SK-N-SH treated with all-trans-retinoic acid at 6 μM for 48 hours (cell line): ENCODE results near the gene TCAP.
A peak's percentile ranks its signal among the peaks of the same experiment; 100 is the strongest.

Experiments used
- ATAC-seq: fragments of 200-7000 bp; cut with Tn5 transposase; 3 replicates; pipeline ENCODE4 v1.9.1; 2020; ENCODE audit warnings: mild to moderate bottlenecking, moderate library complexity
- ARNTL ChIP-seq: fragments of 450-650 bp; formaldehyde crosslinking; IDR thresholded peaks from 2 replicates; pipeline ENCODE4 v1.5.0; 2020; ENCODE audit warnings: low read depth, mild to moderate bottlenecking, moderate library complexity, borderline replicate concordance
- BACH2 ChIP-seq: fragments of 250-450 bp; sonication (Bioruptor Pico); IDR thresholded peaks from 2 replicates; pipeline ENCODE4 v1.9.0; 2021; ENCODE audit warnings: mild to moderate bottlenecking, borderline replicate concordance
- CSDC2 ChIP-seq: fragments of 250-450 bp; sonication (Bioruptor Pico); IDR thresholded peaks from 2 replicates; pipeline ENCODE4 v1.5.0; 2020; ENCODE audit warnings: mild to moderate bottlenecking, moderate library complexity
- ESRRG ChIP-seq: fragments of 250-450 bp; sonication (Bioruptor Pico); IDR thresholded peaks from 2 replicates; pipeline ENCODE4 v1.6.1; 2021; ENCODE audit warnings: mild to moderate bottlenecking
- GLIS3 ChIP-seq: fragments of 250-450 bp; sonication (Bioruptor Pico); IDR thresholded peaks from 2 replicates; pipeline ENCODE4 v1.5.0; 2020; ENCODE audit warnings: mild to moderate bottlenecking, moderate library complexity
- ISL1 ChIP-seq: fragments of 250-450 bp; sonication (Bioruptor Pico); IDR thresholded peaks from 2 replicates; pipeline ENCODE4 v2.1.2; 2022; ENCODE audit warnings: mild to moderate bottlenecking, moderate library complexity
- PATZ1 ChIP-seq: fragments of 250-450 bp; sonication (Bioruptor Pico); IDR thresholded peaks from 2 replicates; pipeline ENCODE4 v1.8.0; 2020; ENCODE audit warnings: mild to moderate bottlenecking, moderate library complexity, borderline replicate concordance
- POU6F1 ChIP-seq: fragments of 250-450 bp; sonication (Bioruptor Pico); IDR thresholded peaks from 2 replicates; pipeline ENCODE4 v1.8.0; 2021; ENCODE audit warnings: low read depth, mild to moderate bottlenecking, moderate library complexity, borderline replicate concordance
- RARB ChIP-seq: fragments of 250-450 bp; sonication (Bioruptor Pico); IDR thresholded peaks from 2 replicates; pipeline ENCODE4 v1.8.0; 2021; ENCODE audit warnings: mild to moderate bottlenecking, moderate library complexity
- SNAI2 ChIP-seq: fragments of 250-450 bp; sonication (Bioruptor Pico); IDR thresholded peaks from 2 replicates; pipeline ENCODE4 v1.5.0; 2020; ENCODE audit warnings: mild to moderate bottlenecking, moderate library complexity
- TCF4 ChIP-seq: fragments of 250-450 bp; sonication (Bioruptor Pico); IDR thresholded peaks from 2 replicates; pipeline ENCODE4 v1.8.0; 2021; ENCODE audit warnings: mild to moderate bottlenecking, moderate library complexity, borderline replicate concordance
- TOX ChIP-seq: fragments of 250-450 bp; sonication (Bioruptor Pico); IDR thresholded peaks from 2 replicates; pipeline ENCODE4 v1.8.0; 2021; ENCODE audit warnings: mild to moderate bottlenecking, moderate library complexity, borderline replicate concordance
- ZC3H10 ChIP-seq: fragments of 250-450 bp; sonication (Bioruptor Pico); IDR thresholded peaks from 2 replicates; pipeline ENCODE4 v1.5.1; 2021; ENCODE audit warnings: mild to moderate bottlenecking, moderate library complexity
- ZFP3 ChIP-seq: fragments of 250-450 bp; sonication (Bioruptor Pico); IDR thresholded peaks from 2 replicates; pipeline ENCODE4 v1.5.0; 2020; ENCODE audit warnings: mild to moderate bottlenecking, moderate library complexity
- ZNF565 ChIP-seq: fragments of 450-650 bp; formaldehyde crosslinking; conservative IDR thresholded peaks from 2 replicates; pipeline ENCODE4 v1.5.0; 2020; ENCODE audit warnings: low read depth, mild to moderate bottlenecking, moderate library complexity
- ZNF70 ChIP-seq: fragments of 450-650 bp; formaldehyde crosslinking; IDR thresholded peaks from 2 replicates; pipeline ENCODE4 v1.5.0; 2020; ENCODE audit warnings: mild to moderate bottlenecking, moderate library complexity
- ZNF8 ChIP-seq: fragments of 450-650 bp; formaldehyde crosslinking; IDR thresholded peaks from 2 replicates; pipeline ENCODE4 v1.5.0; 2020; ENCODE audit warnings: mild to moderate bottlenecking, moderate library complexity
- TF ChIP-seq, protein P1 (sequence below): fragments of 250-450 bp; sonication (Bioruptor Pico); IDR thresholded peaks from 2 replicates; pipeline ENCODE4 v1.5.1; 2020; ENCODE audit warnings: low read depth, mild to moderate bottlenecking, moderate library complexity
- TF ChIP-seq, protein P2 (sequence below): fragments of 250-450 bp; sonication (Bioruptor Pico); IDR thresholded peaks from 2 replicates; pipeline ENCODE4 v1.5.0; 2020; ENCODE audit warnings: mild to moderate bottlenecking, moderate library complexity
- TF ChIP-seq, protein P3 (sequence below): fragments of 250-450 bp; sonication (Bioruptor Pico); IDR thresholded peaks from 2 replicates; pipeline ENCODE4 v1.5.1; 2021; ENCODE audit warnings: mild to moderate bottlenecking, moderate library complexity

Gene TCAP

DNA sequence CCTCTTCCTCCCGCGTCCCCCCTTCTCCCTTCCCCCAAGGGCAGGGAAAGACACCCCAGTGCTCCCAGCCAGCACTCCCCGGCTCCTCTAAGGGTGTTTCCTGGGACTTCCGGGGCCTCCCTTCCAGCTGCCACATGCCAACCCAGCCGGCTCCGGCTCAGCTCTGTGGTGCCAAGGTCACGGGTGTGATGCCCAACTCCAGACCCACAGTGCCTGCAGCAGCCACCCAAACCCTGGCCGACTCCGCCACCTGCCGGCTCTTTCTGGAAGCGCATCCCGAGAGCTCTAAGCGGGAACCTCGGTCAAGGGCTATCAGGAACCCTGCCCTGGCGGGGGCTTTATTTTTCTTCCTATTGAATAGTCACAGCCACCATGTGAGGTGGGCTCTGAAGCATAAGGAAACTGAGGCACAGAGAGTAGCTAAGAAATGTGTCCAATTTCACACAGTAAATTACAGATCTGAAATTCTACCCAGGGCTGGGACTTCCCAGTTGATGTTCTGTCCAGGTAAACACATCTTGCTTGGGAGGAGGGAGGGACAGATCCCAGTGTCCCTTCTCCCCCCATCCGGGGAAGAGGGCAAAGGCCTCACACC, 41.7 kb upstream of the TCAP start:
- TF ChIP-seq GLIS3 (CRISPR knock-in tag) = no peak
- peak; percentile 82 for ATAC-seq

DNA sequence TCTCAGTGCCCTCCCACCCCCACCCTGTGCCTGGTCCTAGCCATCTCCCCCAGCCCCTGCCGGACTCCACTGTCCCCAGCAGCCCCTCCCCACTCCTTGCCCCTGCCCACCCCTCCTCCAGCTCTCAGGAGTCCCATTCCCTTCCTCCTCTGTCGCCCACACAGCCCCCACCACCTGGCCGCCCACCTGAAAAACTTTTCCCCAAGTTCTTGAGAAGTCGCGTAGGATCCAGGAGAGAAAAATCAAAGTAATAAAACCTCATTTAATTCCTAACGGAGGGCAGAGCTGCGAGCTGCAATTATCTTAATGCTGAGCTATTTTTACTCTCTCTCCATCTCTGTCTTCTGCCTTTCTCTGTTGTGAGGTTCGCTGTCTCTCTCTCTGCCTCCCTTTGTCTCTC, 40.8 kb upstream of the TCAP start:
- no peak for ATAC-seq
- TF ChIP-seq, protein P1, sequence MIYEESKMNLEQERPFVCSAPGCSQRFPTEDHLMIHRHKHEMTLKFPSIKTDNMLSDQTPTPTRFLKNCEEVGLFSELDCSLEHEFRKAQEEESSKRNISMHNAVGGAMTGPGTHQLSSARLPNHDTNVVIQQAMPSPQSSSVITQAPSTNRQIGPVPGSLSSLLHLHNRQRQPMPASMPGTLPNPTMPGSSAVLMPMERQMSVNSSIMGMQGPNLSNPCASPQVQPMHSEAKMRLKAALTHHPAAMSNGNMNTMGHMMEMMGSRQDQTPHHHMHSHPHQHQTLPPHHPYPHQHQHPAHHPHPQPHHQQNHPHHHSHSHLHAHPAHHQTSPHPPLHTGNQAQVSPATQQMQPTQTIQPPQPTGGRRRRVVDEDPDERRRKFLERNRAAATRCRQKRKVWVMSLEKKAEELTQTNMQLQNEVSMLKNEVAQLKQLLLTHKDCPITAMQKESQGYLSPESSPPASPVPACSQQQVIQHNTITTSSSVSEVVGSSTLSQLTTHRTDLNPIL (CRISPR knock-in tag) = no peak
- TF ChIP-seq TCF4 (CRISPR knock-in tag) (no peak), CSDC2 (CRISPR knock-in tag) (no peak), RARB (CRISPR knock-in tag) (no peak)
- TF ChIP-seq, protein P2, sequence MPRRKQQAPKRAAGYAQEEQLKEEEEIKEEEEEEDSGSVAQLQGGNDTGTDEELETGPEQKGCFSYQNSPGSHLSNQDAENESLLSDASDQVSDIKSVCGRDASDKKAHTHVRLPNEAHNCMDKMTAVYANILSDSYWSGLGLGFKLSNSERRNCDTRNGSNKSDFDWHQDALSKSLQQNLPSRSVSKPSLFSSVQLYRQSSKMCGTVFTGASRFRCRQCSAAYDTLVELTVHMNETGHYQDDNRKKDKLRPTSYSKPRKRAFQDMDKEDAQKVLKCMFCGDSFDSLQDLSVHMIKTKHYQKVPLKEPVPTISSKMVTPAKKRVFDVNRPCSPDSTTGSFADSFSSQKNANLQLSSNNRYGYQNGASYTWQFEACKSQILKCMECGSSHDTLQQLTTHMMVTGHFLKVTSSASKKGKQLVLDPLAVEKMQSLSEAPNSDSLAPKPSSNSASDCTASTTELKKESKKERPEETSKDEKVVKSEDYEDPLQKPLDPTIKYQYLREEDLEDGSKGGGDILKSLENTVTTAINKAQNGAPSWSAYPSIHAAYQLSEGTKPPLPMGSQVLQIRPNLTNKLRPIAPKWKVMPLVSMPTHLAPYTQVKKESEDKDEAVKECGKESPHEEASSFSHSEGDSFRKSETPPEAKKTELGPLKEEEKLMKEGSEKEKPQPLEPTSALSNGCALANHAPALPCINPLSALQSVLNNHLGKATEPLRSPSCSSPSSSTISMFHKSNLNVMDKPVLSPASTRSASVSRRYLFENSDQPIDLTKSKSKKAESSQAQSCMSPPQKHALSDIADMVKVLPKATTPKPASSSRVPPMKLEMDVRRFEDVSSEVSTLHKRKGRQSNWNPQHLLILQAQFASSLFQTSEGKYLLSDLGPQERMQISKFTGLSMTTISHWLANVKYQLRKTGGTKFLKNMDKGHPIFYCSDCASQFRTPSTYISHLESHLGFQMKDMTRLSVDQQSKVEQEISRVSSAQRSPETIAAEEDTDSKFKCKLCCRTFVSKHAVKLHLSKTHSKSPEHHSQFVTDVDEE (CRISPR knock-in tag) = no peak

DNA sequence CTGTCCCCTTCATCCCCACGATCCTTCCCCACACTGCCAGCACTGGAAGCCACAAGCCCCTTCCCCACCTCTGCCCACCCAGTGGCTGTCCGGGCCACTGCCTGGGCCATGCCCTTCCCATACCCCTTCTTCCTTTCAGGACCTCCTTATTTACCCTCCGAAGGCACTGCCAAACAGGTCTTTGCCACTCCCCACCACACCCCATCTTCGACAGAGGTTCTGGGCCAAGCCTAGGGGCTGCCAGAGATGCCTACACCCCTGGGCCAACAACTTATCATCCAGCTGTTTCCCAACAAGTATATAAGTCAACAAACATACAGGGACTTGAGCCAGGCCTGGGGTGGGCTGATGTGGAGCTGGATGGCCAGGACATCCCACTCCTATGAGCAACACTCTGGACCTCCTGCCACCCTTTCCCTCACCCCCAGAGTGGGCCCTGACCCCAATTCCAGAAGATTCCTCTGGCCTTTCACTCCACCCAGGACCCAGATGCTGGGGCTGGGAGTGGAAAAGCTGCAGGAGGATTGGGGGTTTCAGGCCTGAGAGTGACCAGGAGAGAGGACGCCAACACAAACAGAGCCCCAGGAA, 39.9 kb upstream of the TCAP start:
- TF ChIP-seq RARB (CRISPR knock-in tag) = no peak
- TF ChIP-seq ISL1 = no peak
- TF ChIP-seq CSDC2 (CRISPR knock-in tag) = no peak
- TF ChIP-seq TCF4 (CRISPR knock-in tag) = no peak
- no peak for TF ChIP-seq ZNF70 (CRISPR knock-in tag)
- TF ChIP-seq ZNF565 (CRISPR knock-in tag) = no peak
- no peak for TF ChIP-seq ZFP3
- TF ChIP-seq ARNTL (CRISPR knock-in tag) = no peak
- no peak for ATAC-seq

GRCh38 chr17:39626171-39627046, 38.7 kb upstream of the TCAP start, which contains the start of gene PPP1R1B:
Gene PPP1R1B (plus strand): TSS chr17:39626952. CDS start chr17:39627393, 441 bp downstream.
- TF ChIP-seq GLIS3 (CRISPR knock-in tag) = no peak
- TF ChIP-seq, protein P1 (CRISPR knock-in tag) = no peak
- TF ChIP-seq, all 23 proteins: peak for 0
- no peak for ATAC-seq

GRCh38 chr17:39627047-39627711, 38.0 kb upstream of the TCAP start:
- ATAC-seq = no peak
- TF ChIP-seq TOX (no peak), ISL1 (no peak), TCF4 (CRISPR knock-in tag) (no peak), ZNF8 (no peak), RARB (CRISPR knock-in tag) (no peak), ESRRG (CRISPR knock-in tag) (no peak), ZC3H10 (CRISPR knock-in tag) (no peak), POU6F1 (CRISPR knock-in tag) (no peak), PATZ1 (CRISPR knock-in tag) (no peak), SNAI2 (CRISPR knock-in tag) (no peak), BACH2 (CRISPR knock-in tag) (no peak)
- TF ChIP-seq, protein P3, sequence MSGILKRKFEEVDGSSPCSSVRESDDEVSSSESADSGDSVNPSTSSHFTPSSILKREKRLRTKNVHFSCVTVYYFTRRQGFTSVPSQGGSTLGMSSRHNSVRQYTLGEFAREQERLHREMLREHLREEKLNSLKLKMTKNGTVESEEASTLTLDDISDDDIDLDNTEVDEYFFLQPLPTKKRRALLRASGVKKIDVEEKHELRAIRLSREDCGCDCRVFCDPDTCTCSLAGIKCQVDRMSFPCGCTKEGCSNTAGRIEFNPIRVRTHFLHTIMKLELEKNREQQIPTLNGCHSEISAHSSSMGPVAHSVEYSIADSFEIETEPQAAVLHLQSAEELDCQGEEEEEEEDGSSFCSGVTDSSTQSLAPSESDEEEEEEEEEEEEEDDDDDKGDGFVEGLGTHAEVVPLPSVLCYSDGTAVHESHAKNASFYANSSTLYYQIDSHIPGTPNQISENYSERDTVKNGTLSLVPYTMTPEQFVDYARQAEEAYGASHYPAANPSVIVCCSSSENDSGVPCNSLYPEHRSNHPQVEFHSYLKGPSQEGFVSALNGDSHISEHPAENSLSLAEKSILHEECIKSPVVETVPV (CRISPR knock-in tag) = no peak
